Trophoblast cell (in vitro differentiated cells and primary cell): ENCODE data around the gene XRRA1. TPM values are rescaled to one million over a fixed set of nuclear protein-coding genes. Genes with fewer than 3 reads are reported as not detected.
"Not testable (repeated sequence)": the region's sequence is repeated elsewhere in the genome, so short reads cannot be mapped to it uniquely, and the experiment has no call there.

ENCODE experiments used
- DNase-seq, 2 donors: peaks; one replicate each; pipeline ENCODE4 v3.0.0-alpha.2; 2016
- H2AFZ ChIP-seq: 2 replicates; pipeline ENCODE4 v1.6.1; 2013; ENCODE audit warnings: low read length, moderate library complexity, mild to moderate bottlenecking; ENCODE audit not compliant: insufficient read depth, poor library complexity
- H2AK5ac ChIP-seq: 2 replicates; pipeline ENCODE4 v1.6.1; 2013; ENCODE audit warnings: mild to moderate bottlenecking, low read length
- H2BK120ac ChIP-seq: 2 replicates; pipeline ENCODE4 v1.6.1; 2013; ENCODE audit warnings: low read length, mild to moderate bottlenecking, moderate library complexity; ENCODE audit not compliant: insufficient read depth, poor library complexity
- H2BK12ac ChIP-seq: 2 replicates; pipeline ENCODE4 v1.6.1; 2013; ENCODE audit warnings: mild to moderate bottlenecking, low read length, moderate library complexity
- H2BK5ac ChIP-seq: 2 replicates; pipeline ENCODE4 v1.6.1; 2013; ENCODE audit warnings: low read length, low read depth, moderate library complexity, mild to moderate bottlenecking; ENCODE audit not compliant: poor library complexity
- H3K14ac ChIP-seq: 2 replicates; pipeline ENCODE4 v1.6.1; 2013; ENCODE audit warnings: mild to moderate bottlenecking, low read length
- H3K18ac ChIP-seq: 2 replicates; pipeline ENCODE4 v1.6.1; 2013; ENCODE audit warnings: mild to moderate bottlenecking, low read length
- H3K23ac ChIP-seq: 2 replicates; pipeline ENCODE4 v1.6.1; 2013; ENCODE audit warnings: low read length
- H3K27ac ChIP-seq: 2 replicates; pipeline ENCODE4 v1.5.1; 2013; ENCODE audit warnings: low read depth, mild to moderate bottlenecking, inconsistent platforms, low read length, moderate library complexity
- H3K27me3 ChIP-seq: 2 replicates; pipeline ENCODE4 v1.6.1; 2013; ENCODE audit warnings: inconsistent platforms, mild to moderate bottlenecking, low read length, moderate library complexity; ENCODE audit not compliant: insufficient read depth
- H3K36me3 ChIP-seq, 2 experiments: 1 replicate in 1 of 2; 2 replicates in 1 of 2; pipeline ENCODE4 v1.6.1; 2013; ENCODE audit warnings: low read length in 2 of 2, mild to moderate bottlenecking in 2 of 2, moderate library complexity in 1 of 2; ENCODE audit not compliant: insufficient read depth in 2 of 2, control insufficient read depth in 1 of 2
- H3K4ac ChIP-seq: 2 replicates; pipeline ENCODE4 v1.6.1; 2013; ENCODE audit warnings: low read depth, mild to moderate bottlenecking, low read length, moderate library complexity
- H3K4me1 ChIP-seq, 2 experiments: 1 replicate in 1 of 2; 2 replicates in 1 of 2; pipeline ENCODE4 v1.6.1; 2013; ENCODE audit warnings: low read length in 2 of 2, mild to moderate bottlenecking in 2 of 2, moderate library complexity in 1 of 2; ENCODE audit not compliant: insufficient read depth in 2 of 2, control insufficient read depth in 1 of 2
- H3K4me2 ChIP-seq: 2 replicates; pipeline ENCODE4 v1.6.1; 2013; ENCODE audit warnings: inconsistent platforms, mild to moderate bottlenecking, low read length, moderate library complexity
- H3K4me3 ChIP-seq: 2 replicates; pipeline ENCODE4 v1.5.1; 2013; ENCODE audit warnings: mild to moderate bottlenecking, low read depth, low read length, inconsistent platforms
- H3K79me1 ChIP-seq: one replicate; pipeline ENCODE4 v1.6.1; 2013; ENCODE audit warnings: low read length
- H3K79me2 ChIP-seq: 2 replicates; pipeline ENCODE4 v1.6.1; 2013; ENCODE audit warnings: low read length, mild to moderate bottlenecking; ENCODE audit not compliant: control insufficient read depth, insufficient read depth, poor library complexity
- H3K9ac ChIP-seq: 2 replicates; pipeline ENCODE4 v1.6.1; 2013; ENCODE audit warnings: mild to moderate bottlenecking, low read length
- H3K9me3 ChIP-seq: 2 replicates; pipeline ENCODE4 v1.6.1; 2013; ENCODE audit warnings: low read depth, mild to moderate bottlenecking, control low read depth, inconsistent platforms, low read length; ENCODE audit not compliant: insufficient read depth
- H4K12ac ChIP-seq: 2 replicates; pipeline ENCODE4 v1.6.1; 2013; ENCODE audit warnings: low read depth, mild to moderate bottlenecking, low read length, moderate library complexity
- H4K8ac ChIP-seq: 2 replicates; pipeline ENCODE4 v1.6.1; 2013; ENCODE audit warnings: low read depth, mild to moderate bottlenecking, low read length, moderate library complexity
- H4K91ac ChIP-seq: one replicate; pipeline ENCODE4 v1.6.1; 2013; ENCODE audit warnings: low read depth, mild to moderate bottlenecking, low read length, moderate library complexity
- WGBS: extraction: QIAGEN DNeasy Blood & Tissue Kit; methylation state at CpG from one replicate; pipeline ENCODE4 v1.1.7; 2013; ENCODE audit warnings: missing lambda C conversion rate; ENCODE audit not compliant: insufficient read length, insufficient coverage; ENCODE audit errors: extremely low coverage; 5-methylcytosine and 5-hydroxymethylcytosine counted together
- polyA plus RNA-seq: library from polyadenylated mRNA; stranded (reverse); fragments of 200-250 nt; gene quantifications from 2 replicates; pipeline ENCODE4 v1.2.3, GENCODE V29; 2013

Gene XRRA1
- 4.0 and 4.5 TPM in 2 replicates for polyA plus RNA-seq

- Histone ChIP-seq H2AFZ (peak within 1 kb of the TSS; percentile 94), H3K14ac (peak within 1 kb of the TSS; percentile 97), H2BK120ac (peak within 1 kb of the TSS; percentile 21), H3K4me3 (peak within 1 kb of the TSS; percentile 85), H2BK5ac (peak within 1 kb of the TSS; percentile 42), H4K12ac (peak within 1 kb of the TSS; percentile 90), H4K8ac (peak within 1 kb of the TSS; percentile 93), H3K23ac (no peak within 1 kb of the TSS), H3K18ac (peak within 1 kb of the TSS; percentile 81), H3K4me1 (peaks cover 0 to 7% of the 10 kb centered on the region in 2 experiments), H2BK12ac (no peak within 1 kb of the TSS), H3K27ac (peak within 1 kb of the TSS; percentile 38), H3K79me1 (peaks cover 10% of the 10 kb centered on the region), H3K79me2 (peaks cover 15% of the 10 kb centered on the region), H3K9ac (peak within 1 kb of the TSS; percentile 87), H4K91ac (peak within 1 kb of the TSS; percentile 92), H3K4me2 (peak within 1 kb of the TSS; percentile 97), H3K27me3 (no peaks in the 10 kb centered on the region), H2AK5ac (peak within 1 kb of the TSS; percentile 8), H3K9me3 (no peaks in the 10 kb centered on the region), H3K4ac (peak within 1 kb of the TSS; percentile 90), H3K36me3 (peaks cover 0 to under 1% of the 10 kb centered on the region in 2 experiments)
- DNase-seq, result peak; percentile 99 to 100
- no CpG with 5 or more reads among the region's 67 CpGs for WGBS
These were observed at the start of gene XRRA1, which contains the start of gene SPCS2 for GRCh38 chr11:74948898-74949752. TSS of gene XRRA1 (minus strand) at chr11:74949091. CDS start at chr11:74940878, 8,213 bp downstream. TSS of gene SPCS2 (plus strand) at chr11:74949266. CDS start at chr11:74949286, 20 bp downstream.

- no peak overlapping the region for H3K23ac ChIP-seq
- peaks cover 4 to 9% of the 10 kb centered on the region in 2 experiments for H3K36me3 ChIP-seq
- no peak overlapping the region for H4K91ac ChIP-seq
- H2AK5ac ChIP-seq, result no peak overlapping the region
- H3K27me3 ChIP-seq, result no peaks in the 10 kb centered on the region
- H2BK120ac ChIP-seq, result no peak overlapping the region
- H2BK12ac ChIP-seq, result no peak overlapping the region
- no peak for DNase-seq
- no peak overlapping the region for H3K4ac ChIP-seq
- H3K4me3 ChIP-seq, result no peak overlapping the region
- peaks cover 2% of the 10 kb centered on the region for H3K79me2 ChIP-seq
- H3K9ac ChIP-seq, result no peak overlapping the region
- no peak overlapping the region for H3K18ac ChIP-seq
- peaks cover 0 to 4% of the 10 kb centered on the region in 2 experiments for H3K4me1 ChIP-seq
- H4K8ac ChIP-seq, result no peak overlapping the region
- H3K14ac ChIP-seq, result no peak overlapping the region
- H2AFZ ChIP-seq, result no peak overlapping the region
- WGBS, result no CpG with 5 or more reads among the region's 5 CpGs
- no peak overlapping the region for H3K27ac ChIP-seq
- H3K9me3 ChIP-seq, result no peaks in the 10 kb centered on the region
- no peak overlapping the region for H3K4me2 ChIP-seq
- no peak overlapping the region for H2BK5ac ChIP-seq
- H4K12ac ChIP-seq, result no peak overlapping the region
- H3K79me1 ChIP-seq, result peaks cover 3% of the 10 kb centered on the region
These were observed 44.0 kb upstream of the XRRA1 start for GRCh38 chr11:74992852-74993251.

GRCh38 chr11:74990941-74991340 lies 42.0 kb upstream of the XRRA1 start:
- H3K4me1 ChIP-seq, result peaks cover 0 to 4% of the 10 kb centered on the region in 2 experiments
- no peak overlapping the region for H4K8ac ChIP-seq
- no peak overlapping the region for H3K4me3 ChIP-seq
- H3K14ac ChIP-seq, result no peak overlapping the region
- H2BK12ac ChIP-seq, result no peak overlapping the region
- H2AFZ ChIP-seq, result no peak overlapping the region
- no peak overlapping the region for H3K18ac ChIP-seq
- no peak overlapping the region for H2BK5ac ChIP-seq
- H3K23ac ChIP-seq, result no peak overlapping the region
- no peak overlapping the region for H2AK5ac ChIP-seq
- H3K4ac ChIP-seq, result no peak overlapping the region
- no peak overlapping the region for H3K4me2 ChIP-seq
- H3K36me3 ChIP-seq, result peaks cover 4 to 9% of the 10 kb centered on the region in 2 experiments
- H2BK120ac ChIP-seq, result no peak overlapping the region
- H3K79me2 ChIP-seq, result peaks cover 2% of the 10 kb centered on the region
- H3K9ac ChIP-seq, result no peak overlapping the region
- H4K91ac ChIP-seq, result no peak overlapping the region
- no peak overlapping the region for H3K27ac ChIP-seq
- no peak overlapping the region for H4K12ac ChIP-seq
- H3K79me1 ChIP-seq, result peaks cover 3% of the 10 kb centered on the region
- DNase-seq, result no peak
- H3K9me3 ChIP-seq, result no peaks in the 10 kb centered on the region
- H3K27me3 ChIP-seq, result no peaks in the 10 kb centered on the region
- no CpG with 5 or more reads among the region's 1 CpG for WGBS

- H4K91ac ChIP-seq, H3K4ac ChIP-seq, H2AK5ac ChIP-seq, H3K23ac ChIP-seq, H4K8ac ChIP-seq, H3K14ac ChIP-seq, H3K9ac ChIP-seq, H2BK5ac ChIP-seq, H2BK120ac ChIP-seq, H3K27ac ChIP-seq, H2AFZ ChIP-seq, H3K4me3 ChIP-seq, H3K79me2 ChIP-seq, H3K4me2 ChIP-seq, H4K12ac ChIP-seq, H3K27me3 ChIP-seq, H3K79me1 ChIP-seq, H2BK12ac ChIP-seq, H3K4me1 ChIP-seq, H3K36me3 ChIP-seq, H3K9me3 ChIP-seq, H3K18ac ChIP-seq: not testable (repeated sequence)
- no CpG with 5 or more reads among the region's 4 CpGs for whole genome bisulfite sequencing
- DNase-seq, result peak in 1 of 2 donors; percentile 32
These were observed 41.3 kb upstream of the XRRA1 start for GRCh38 chr11:74990150-74990549.
